Activated CD4-positive, alpha-beta memory T cell treated with anti-CD3 and anti-CD28 coated beads for 36 hours (primary cell): ENCODE results near the gene DNAJB14. TPM values are rescaled to one million over a fixed set of nuclear protein-coding genes. Genes with fewer than 3 reads are reported as not detected.
"Not testable (repeated sequence)": the region's sequence is repeated elsewhere in the genome, so short reads cannot be mapped to it uniquely, and the experiment has no call there.

Experiments used
- CTCF ChIA-PET: fragments of 350-600 bp; sonication (Branson Sonifier 250); formaldehyde crosslinking; loops from one replicate; lab custom pipeline; 2021; ENCODE audit warnings: antibody characterized with exemption, inconsistent platforms; lab: Charles Lee
- POLR2A ChIA-PET: fragments of 350-600 bp; sonication (Branson Sonifier 250); formaldehyde crosslinking; loops from one replicate; lab custom pipeline; 2021; ENCODE audit warnings: antibody characterized with exemption; lab: Charles Lee
- DNase-seq: peaks from one replicate; pipeline ENCODE4 v3.0.0-alpha.2; 2020
- H3K27ac Mint-ChIP-seq: one replicate; pipeline ENCODE4 v1.8.0; 2021; ENCODE audit warnings: mixed read lengths
- H3K27me3 Mint-ChIP-seq: one replicate; pipeline ENCODE4 v1.8.0; 2021; ENCODE audit warnings: mixed read lengths
- H3K36me3 Mint-ChIP-seq: one replicate; pipeline ENCODE4 v1.8.0; 2021; ENCODE audit warnings: mixed read lengths
- H3K4me1 Mint-ChIP-seq: one replicate; pipeline ENCODE4 v1.8.0; 2021; ENCODE audit warnings: low read depth, mixed read lengths
- H3K4me3 Mint-ChIP-seq: one replicate; pipeline ENCODE4 v1.8.0; 2021; ENCODE audit warnings: mild to moderate bottlenecking, mixed read lengths
- H3K9me3 Mint-ChIP-seq: one replicate; pipeline ENCODE4 v1.8.0; 2021; ENCODE audit warnings: mixed read lengths
- intact Hi-C: fragments of 100-400 bp; cut with micrococcal nuclease; formaldehyde crosslinking; loops from one replicate; pipeline ENCODE4 v1.15.1; 2023
- total RNA-seq, 2 experiments: library from RNA; stranded (reverse); gene quantifications; one replicate each; pipeline ENCODE4 v1.2.3, GENCODE V29; 2021

DNAJB14 gene
- total RNA-seq, 2 experiments from 2014 or later: 39.8 to 40.4 TPM

- Mint-ChIP-seq H3K4me1 (peaks cover 7% of the 10 kb centered on the region), H3K9me3 (peaks cover 6% of the 10 kb centered on the region), H3K4me3 (no peak overlapping the region), H3K27me3 (no peaks in the 10 kb centered on the region), H3K27ac (no peak overlapping the region), H3K36me3 (peaks cover 9% of the 10 kb centered on the region)
- intact Hi-C loops: no loop called here
- ChIA-PET POLR2A (no interaction called here), CTCF (no interaction called here)
- no peak for DNase-seq
Observed at GRCh38 chr4:99960648-99961047, 14.2 kb upstream of the DNAJB14 start.

- H3K27ac Mint-ChIP-seq, H3K4me1 Mint-ChIP-seq, POLR2A ChIA-PET, H3K4me3 Mint-ChIP-seq, H3K9me3 Mint-ChIP-seq, DNase-seq, H3K27me3 Mint-ChIP-seq, intact Hi-C loops: not testable (repeated sequence)
- CTCF ChIA-PET: interaction anchor here (0.6 kb wide), 1 partner anchor 261 kb away, joined by 3 read pairs; no protein-coding TSS in a partner anchor
- peaks cover 11% of the 10 kb centered on the region for H3K36me3 Mint-ChIP-seq
Observed at GRCh38 chr4:99958207-99958606, 11.8 kb upstream of the DNAJB14 start.

GRCh38 chr4:99950913-99951254, 4.5 kb upstream of the DNAJB14 start:
- Mint-ChIP-seq H3K4me3 (no peak overlapping the region), H3K27ac (no peak overlapping the region), H3K9me3 (no peaks in the 10 kb centered on the region), H3K36me3 (peaks cover 18% of the 10 kb centered on the region), H3K4me1 (peaks cover 24% of the 10 kb centered on the region), H3K27me3 (no peaks in the 10 kb centered on the region)
- intact Hi-C loops: loop anchor here (1.0 to 5.0 kb wide), 9 partner anchors 57 to 1808 kb away; partner anchors contain the start of genes ADH5, LAMTOR3, METAP1 and PPP3CA
- POLR2A ChIA-PET: interaction anchor here (1.1 to 1.4 kb wide), 2 partner anchors 132 to 134 kb away, joined by 3 read pairs; partner anchors contain the start of gene DAPP1
- CTCF ChIA-PET: interaction anchor here (1.0 to 2.9 kb wide), 7 partner anchors 47 to 955 kb away, joined by 3 to 11 read pairs (median 4); partner anchors contain the start of gene METAP1
- no peak for DNase-seq

- POLR2A ChIA-PET: interaction anchor here (1.0 to 1.4 kb wide), 5 partner anchors 56 to 862 kb away, joined by 3 to 4 read pairs (median 3); partner anchors contain the start of genes ADH5, DAPP1, LAMTOR3 and TRMT10A
- CTCF ChIA-PET: interaction anchor here (1.0 to 2.9 kb wide), 5 partner anchors 48 to 955 kb away, joined by 3 to 11 read pairs (median 4); partner anchors contain the start of gene METAP1
- intact Hi-C loops: loop anchor here (1.0 to 10.0 kb wide), 17 partner anchors 56 to 1807 kb away; partner anchors contain the start of genes ADH5, DAPP1, LAMTOR3 and METAP1
- Mint-ChIP-seq H3K36me3 (peaks cover 18% of the 10 kb centered on the region), H3K9me3 (no peaks in the 10 kb centered on the region), H3K27ac (no peak within 1 kb of the TSS), H3K4me3 (no peak within 1 kb of the TSS), H3K4me1 (peaks cover 27% of the 10 kb centered on the region), H3K27me3 (no peaks in the 10 kb centered on the region)
- DNase-seq: peak; percentile 99
Observed at GRCh38 chr4:99949999-99950912, 3.8 kb upstream of the DNAJB14 start, which contains the start of gene H2AZ1. H2AZ1 (minus strand) TSS chr4:99950275; CDS start chr4:99950170, 105 bp downstream.

GRCh38 chr4:99949034-99949998, 2.9 kb upstream of the DNAJB14 start:
- Mint-ChIP-seq H3K27ac (no peak overlapping the region), H3K27me3 (no peaks in the 10 kb centered on the region), H3K4me3 (no peak overlapping the region), H3K36me3 (peaks cover 18% of the 10 kb centered on the region), H3K4me1 (peaks cover 35% of the 10 kb centered on the region), H3K9me3 (no peaks in the 10 kb centered on the region)
- CTCF ChIA-PET: interaction anchor here (0.7 to 2.9 kb wide), 16 partner anchors 9 to 386 kb away, joined by 3 to 24 read pairs (median 5); partner anchors contain the start of genes DAPP1, LAMTOR3 and TRMT10A
- peak; percentile 95 for DNase-seq
- intact Hi-C loops: loop anchor here (1.0 to 10.0 kb wide), 8 partner anchors 98 to 1685 kb away; partner anchors contain the start of genes DAPP1, RAP1GDS1 and TSPAN5
- POLR2A ChIA-PET: interaction anchor here (0.8 to 3.0 kb wide), 11 partner anchors 9 to 861 kb away, joined by 3 to 13 read pairs (median 3); partner anchors contain the start of genes ADH5, DAPP1, LAMTOR3 and TRMT10A

GRCh38 chr4:99947608-99948007, 1.2 kb upstream of the DNAJB14 start:
- POLR2A ChIA-PET: interaction anchor here (0.6 to 3.0 kb wide), 6 partner anchors 20 to 328 kb away, joined by 3 to 15 read pairs (median 9); partner anchors contain the start of genes DAPP1 and LAMTOR3
- Mint-ChIP-seq H3K9me3 (no peaks in the 10 kb centered on the region), H3K27me3 (no peaks in the 10 kb centered on the region), H3K36me3 (peaks cover 32% of the 10 kb centered on the region), H3K4me1 (peaks cover 51% of the 10 kb centered on the region), H3K4me3 (no peak overlapping the region), H3K27ac (no peak overlapping the region)
- no peak for DNase-seq
- CTCF ChIA-PET: interaction anchor here (1.1 to 2.9 kb wide), 9 partner anchors 25 to 384 kb away, joined by 3 to 24 read pairs (median 7); partner anchors contain the start of genes LAMTOR3 and TRMT10A
- intact Hi-C loops: loop anchor here (10.0 kb wide), 3 partner anchors 543 to 1683 kb away; partner anchors contain the start of genes RAP1GDS1 and TSPAN5

GRCh38 chr4:99947190-99947578, 766 bp upstream of the DNAJB14 start:
- intact Hi-C loops: loop anchor here (10.0 kb wide), 3 partner anchors 542 to 1682 kb away; partner anchors contain the start of genes RAP1GDS1 and TSPAN5
- Mint-ChIP-seq H3K36me3 (peaks cover 32% of the 10 kb centered on the region), H3K9me3 (no peaks in the 10 kb centered on the region), H3K4me3 (no peak overlapping the region), H3K27ac (no peak overlapping the region), H3K27me3 (no peaks in the 10 kb centered on the region), H3K4me1 (peaks cover 51% of the 10 kb centered on the region)
- DNase-seq: no peak
- ChIA-PET POLR2A (interaction anchor here (0.6 to 3.0 kb wide), 6 partner anchors 20 to 328 kb away, joined by 3 to 15 read pairs (median 8); partner anchors contain the start of genes DAPP1 and LAMTOR3), CTCF (interaction anchor here (1.1 to 2.9 kb wide), 9 partner anchors 25 to 384 kb away, joined by 3 to 24 read pairs (median 6); partner anchors contain the start of genes LAMTOR3 and TRMT10A)

GRCh38 chr4:99945718-99946355, 581 bp downstream of the DNAJB14 start:
- peaks cover 52% of the 10 kb centered on the region for H3K4me1 Mint-ChIP-seq
- CTCF ChIA-PET: interaction anchor here (0.9 to 1.7 kb wide), 6 partner anchors 24 to 382 kb away, joined by 3 to 9 read pairs (median 6); partner anchors contain the start of genes LAMTOR3 and TRMT10A
- peak overlapping the region; percentile 95 for H3K27ac Mint-ChIP-seq
- peaks cover 33% of the 10 kb centered on the region for H3K36me3 Mint-ChIP-seq
- POLR2A ChIA-PET: interaction anchor here (1.1 to 3.0 kb wide), 5 partner anchors 51 to 134 kb away, joined by 3 to 15 read pairs (median 9); partner anchors contain the start of genes DAPP1 and LAMTOR3
- peak overlapping the region; percentile 99 for H3K4me3 Mint-ChIP-seq
- H3K9me3 Mint-ChIP-seq: no peaks in the 10 kb centered on the region
- DNase-seq: no peak
- intact Hi-C loops: loop anchor here (2.0 to 10.0 kb wide), 4 partner anchors 25 to 1681 kb away; partner anchors contain the start of genes RAP1GDS1 and TSPAN5
- no peaks in the 10 kb centered on the region for H3K27me3 Mint-ChIP-seq

- peak overlapping the region; percentile 32 for H3K4me3 Mint-ChIP-seq
- H3K9me3 Mint-ChIP-seq: no peaks in the 10 kb centered on the region
- peaks cover 33% of the 10 kb centered on the region for H3K36me3 Mint-ChIP-seq
- H3K4me1 Mint-ChIP-seq: peaks cover 56% of the 10 kb centered on the region
- no peaks in the 10 kb centered on the region for H3K27me3 Mint-ChIP-seq
- intact Hi-C loops: loop anchor here (2.0 to 10.0 kb wide), 4 partner anchors 23 to 1679 kb away; partner anchors contain the start of genes RAP1GDS1 and TSPAN5
- DNase-seq: no peak
- ChIA-PET CTCF (no interaction called here), POLR2A (no interaction called here)
- no peak overlapping the region for H3K27ac Mint-ChIP-seq
Observed at GRCh38 chr4:99943904-99944437, 2.4 kb downstream of the DNAJB14 start.
